Measurements from ENCODE around the gene TCF4. TPM values are rescaled to one million over a fixed set of nuclear protein-coding genes. Genes with fewer than 3 reads are reported as not detected.

TCF4 gene
- total RNA-seq, 1 experiment from 2014 or later: 143 TPM

GRCh38 chr18:55547705-55548056 is 40.3 kb downstream of the TCF4 start:
- H3K36me3 ChIP-seq (ENCODE audit: insufficient read depth, low read length, poor library complexity, severe bottlenecking): no peaks in the 10 kb centered on the region
- POLR2A ChIA-PET (ENCODE audit: low non-redundant PET): no interaction called here
- CTCF ChIA-PET: no interaction called here
- H3K4me1 ChIP-seq (ENCODE audit: insufficient read depth, low read length, poor library complexity, severe bottlenecking): peaks cover 22% of the 10 kb centered on the region
- intact Hi-C loops (cut with micrococcal nuclease; ENCODE audit: unreplicated experiment): no loop called here
- H3K9me3 ChIP-seq (ENCODE audit: low read depth, low read length, poor library complexity, severe bottlenecking): no peaks in the 10 kb centered on the region
- H3K27me3 ChIP-seq (replicated peaks; ENCODE audit: insufficient read depth, low read depth, low read length, poor library complexity): no peaks in the 10 kb centered on the region
- TF ChIP-seq CTCF (conservative IDR thresholded peaks at IDR 0.05; ENCODE audit: low read depth, low read length) (no peak), EZH2 (IDR thresholded peaks at IDR 0.05; ENCODE audit: borderline replicate concordance, low read depth, low read length, poor library complexity, severe bottlenecking) (no peak)
- no TSS peak for BruUV-seq (replicated peaks)
- H3K4me3 ChIP-seq (ENCODE audit: low read depth, low read length, poor library complexity, severe bottlenecking): no peak overlapping the region
- DNase-seq (ENCODE audit: low spot score): no peak
- H3K27ac ChIP-seq (ENCODE audit: low read depth, low read length, poor library complexity, severe bottlenecking): no peak overlapping the region

- Histone ChIP-seq H3K4me1 (ENCODE audit: insufficient read depth, low read length, poor library complexity, severe bottlenecking) (peaks cover 21% of the 10 kb centered on the region), H3K27ac (ENCODE audit: low read depth, low read length, poor library complexity, severe bottlenecking) (peak overlapping the region; percentile 31), H3K4me3 (ENCODE audit: low read depth, low read length, poor library complexity, severe bottlenecking) (peak overlapping the region; percentile 13), H3K27me3 (replicated peaks; ENCODE audit: insufficient read depth, low read depth, low read length, poor library complexity) (no peaks in the 10 kb centered on the region), H3K36me3 (ENCODE audit: insufficient read depth, low read length, poor library complexity, severe bottlenecking) (no peaks in the 10 kb centered on the region), H3K9me3 (ENCODE audit: low read depth, low read length, poor library complexity, severe bottlenecking) (no peaks in the 10 kb centered on the region)
- no peak for TF ChIP-seq EZH2 (IDR thresholded peaks at IDR 0.05; ENCODE audit: borderline replicate concordance, low read depth, low read length, poor library complexity, severe bottlenecking)
- no peak for TF ChIP-seq CTCF (conservative IDR thresholded peaks at IDR 0.05; ENCODE audit: low read depth, low read length)
- intact Hi-C loops (cut with micrococcal nuclease; ENCODE audit: unreplicated experiment): no loop called here
- BruUV-seq (replicated peaks): no TSS peak
- DNase-seq (ENCODE audit: low spot score): peak; percentile 27
- ChIA-PET POLR2A (ENCODE audit: low non-redundant PET) (interaction anchor here (0.6 kb wide), 1 partner anchor 19 kb away, joined by 9 read pairs; no protein-coding TSS in a partner anchor), CTCF (no interaction called here)
Measured at GRCh38 chr18:55546851-55547704, 40.9 kb downstream of the TCF4 start.

- CTCF ChIA-PET: no interaction called here
- DNase-seq (ENCODE audit: low spot score): no peak
Measured at GRCh38 chr18:55544014-55544413, 44.0 kb downstream of the TCF4 start.

More at GRCh38 chr18:55544014-55544413, 44.0 kb downstream of the TCF4 start:
- H3K27ac ChIP-seq (ENCODE audit: low read depth, low read length, poor library complexity, severe bottlenecking): no peak overlapping the region
- intact Hi-C loops (cut with micrococcal nuclease; ENCODE audit: unreplicated experiment): no loop called here
- peaks cover 5% of the 10 kb centered on the region for H3K9me3 ChIP-seq (ENCODE audit: low read depth, low read length, poor library complexity, severe bottlenecking)
- H3K4me3 ChIP-seq (ENCODE audit: low read depth, low read length, poor library complexity, severe bottlenecking): no peak overlapping the region
- H3K36me3 ChIP-seq (ENCODE audit: insufficient read depth, low read length, poor library complexity, severe bottlenecking): no peaks in the 10 kb centered on the region
- no peak for TF ChIP-seq CTCF (conservative IDR thresholded peaks at IDR 0.05; ENCODE audit: low read depth, low read length)
- TF ChIP-seq EZH2 (IDR thresholded peaks at IDR 0.05; ENCODE audit: borderline replicate concordance, low read depth, low read length, poor library complexity, severe bottlenecking): no peak
- no peaks in the 10 kb centered on the region for H3K27me3 ChIP-seq (replicated peaks; ENCODE audit: insufficient read depth, low read depth, low read length, poor library complexity)
- POLR2A ChIA-PET (ENCODE audit: low non-redundant PET): no interaction called here
- peaks cover 25% of the 10 kb centered on the region for H3K4me1 ChIP-seq (ENCODE audit: insufficient read depth, low read length, poor library complexity, severe bottlenecking)
- BruUV-seq (replicated peaks): no TSS peak

Measured in A673 (cell line).